Right ventricle myocardium superior (tissue), 1 donor: ENCODE results near the gene NLRC4. TPM values are rescaled to one million over a fixed set of nuclear protein-coding genes. Genes with fewer than 3 reads are reported as not detected.
"Not testable (repeated sequence)": the region's sequence is repeated elsewhere in the genome, so short reads cannot be mapped to it uniquely, and the experiment has no call there.

Experiments used
- ATAC-seq: fragments of 200-7000 bp; cut with Tn5 transposase; one replicate; pipeline ENCODE4 v1.9.1; 2020; ENCODE audit warnings: mild to moderate bottlenecking; ENCODE audit not compliant: poor library complexity
- DNase-seq: peaks from one replicate; pipeline ENCODE4 v3.0.0-alpha.2; 2020
- intact Hi-C: fragments of 100-400 bp; cut with DNase I; formaldehyde crosslinking; loops from one replicate; pipeline ENCODE4 v1.11.2; 2022
- total RNA-seq: library from RNA; stranded (reverse); fragmentation: NEBNext Ultra II Directional; extraction: Animal tissue kit (Norgen Biotek cat#: 25700); gene quantifications from one replicate; pipeline ENCODE4 v1.2.1, GENCODE V29; 2021
- donor health status: DM: no; HTN: yes; CAD: no; lungs with severe emphysema.

NLRC4 gene
- total RNA-seq, 1 donor from 2014 or later: 1.1 TPM

DNA sequence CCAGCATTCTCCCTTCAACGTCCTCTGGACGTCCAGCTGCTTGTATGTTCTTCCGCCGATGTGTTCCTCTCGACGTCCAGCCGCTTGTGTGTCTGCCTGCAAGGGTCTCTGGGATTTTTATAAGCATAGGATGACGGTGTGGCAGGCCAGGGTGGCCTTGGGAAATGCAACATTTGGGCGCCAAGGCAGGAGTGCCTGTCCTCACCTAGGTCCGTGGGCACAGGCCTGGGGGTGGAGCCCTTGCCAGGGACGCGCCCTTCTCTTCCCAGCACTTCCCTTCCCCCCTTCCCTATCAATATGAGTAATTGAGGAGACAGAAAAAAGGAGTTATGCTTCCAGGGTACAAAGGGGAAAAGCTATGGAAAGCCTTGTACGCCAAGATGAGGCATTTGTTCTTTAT is 6.4 kb downstream of the NLRC4 start:
- intact Hi-C loops: no loop called here

DNA sequence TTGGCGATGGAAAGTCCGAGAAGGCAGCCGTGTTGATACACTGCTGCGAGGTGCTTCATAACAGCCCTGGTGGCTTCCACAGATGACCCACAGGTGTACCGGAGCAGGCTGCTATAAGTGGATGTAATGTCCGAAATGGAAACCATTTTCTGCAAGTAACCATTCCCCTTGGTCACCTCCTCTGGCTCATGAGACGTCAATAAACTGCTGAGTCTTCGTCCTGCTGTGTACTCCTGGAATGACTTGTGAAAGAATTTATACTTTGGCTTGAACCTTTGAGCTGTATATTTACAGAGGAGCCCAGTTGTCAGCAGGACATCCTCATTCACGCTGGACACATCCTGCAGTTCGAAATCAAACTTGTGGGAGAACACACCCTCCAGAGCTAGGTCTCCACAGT is 14.4 kb downstream of the NLRC4 start:
- ATAC-seq (no peak), DNase-seq (no peak)
- intact Hi-C loops: no loop called here

More for the DNA sequence above, 6.4 kb downstream of the NLRC4 start:
- DNase-seq (no peak), ATAC-seq (no peak)

DNA sequence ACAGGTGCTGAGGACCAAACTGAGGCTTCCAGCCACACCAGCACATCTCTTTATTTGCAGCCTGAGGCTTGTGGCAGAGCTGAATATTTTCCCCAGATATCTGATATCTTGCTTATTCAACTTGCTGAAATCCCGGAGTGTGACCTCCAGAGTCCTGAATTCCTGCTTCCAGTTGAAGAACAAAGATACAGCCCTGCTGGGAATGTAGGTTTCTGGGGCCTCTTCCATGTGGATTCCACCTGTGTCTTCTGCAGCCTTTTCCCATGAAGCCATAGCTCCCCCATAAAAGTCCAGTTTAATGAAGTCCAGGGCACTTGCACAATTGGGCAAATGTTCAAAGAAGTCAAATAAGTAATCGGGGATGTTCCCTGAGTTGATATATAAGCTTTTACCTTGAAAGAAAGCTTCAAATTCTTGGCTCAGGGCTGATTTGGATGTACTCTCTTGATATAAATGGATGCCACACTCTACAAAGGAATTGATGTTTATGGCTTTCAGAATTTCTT is 14.9 kb downstream of the NLRC4 start:
- DNase-seq (no peak), ATAC-seq (no peak)

GRCh38 chr2:32248299-32248698 is 16.4 kb downstream of the NLRC4 start:
- ATAC-seq (no peak), DNase-seq (no peak)
- intact Hi-C loops: no loop called here

More for the DNA sequence above, 14.9 kb downstream of the NLRC4 start:
- intact Hi-C loops: no loop called here

- intact Hi-C loops: no loop called here
- ATAC-seq (no peak), DNase-seq (no peak)
Measured at GRCh38 chr2:32246911-32247310, 17.8 kb downstream of the NLRC4 start.

DNA sequence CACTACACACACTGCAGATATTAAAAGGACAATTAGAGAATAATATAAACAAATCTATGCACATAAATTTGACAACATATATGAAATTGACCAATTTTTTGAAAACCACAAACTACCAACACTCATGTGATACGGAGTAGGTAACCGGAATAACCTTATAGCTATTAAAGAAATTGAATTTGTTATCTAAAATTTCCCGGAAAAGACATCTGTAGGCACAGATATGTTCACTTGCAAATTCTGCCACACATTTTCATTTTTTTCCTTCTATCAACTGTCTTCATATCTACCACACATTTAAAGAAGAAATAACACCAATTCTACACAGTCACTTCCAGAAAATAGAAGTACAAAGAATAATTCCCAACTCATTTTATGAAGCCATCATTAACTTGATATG is 22.4 kb downstream of the NLRC4 start:
- intact Hi-C loops: no loop called here
- no peak for ATAC-seq
- no peak for DNase-seq

DNA sequence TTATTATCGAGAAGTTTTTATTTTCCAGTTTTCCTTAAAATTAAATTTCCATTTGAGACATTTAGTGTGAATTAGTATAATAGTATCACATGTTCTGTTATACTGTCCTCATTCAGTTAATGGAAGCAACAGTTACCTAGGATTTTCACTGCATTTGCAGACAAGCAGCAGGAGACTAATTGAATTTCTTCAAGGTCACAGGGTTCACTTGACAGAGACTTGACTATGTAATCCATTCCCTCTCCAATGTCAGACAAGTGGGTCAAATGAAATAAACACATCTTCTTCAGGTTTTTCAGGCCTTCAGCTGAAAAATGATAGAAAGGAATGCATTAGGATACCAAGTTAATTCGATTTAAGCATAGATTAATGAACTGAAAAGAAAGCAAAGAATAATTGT is 26.7 kb downstream of the NLRC4 start:
- intact Hi-C loops: no loop called here
- no peak for DNase-seq

DNA sequence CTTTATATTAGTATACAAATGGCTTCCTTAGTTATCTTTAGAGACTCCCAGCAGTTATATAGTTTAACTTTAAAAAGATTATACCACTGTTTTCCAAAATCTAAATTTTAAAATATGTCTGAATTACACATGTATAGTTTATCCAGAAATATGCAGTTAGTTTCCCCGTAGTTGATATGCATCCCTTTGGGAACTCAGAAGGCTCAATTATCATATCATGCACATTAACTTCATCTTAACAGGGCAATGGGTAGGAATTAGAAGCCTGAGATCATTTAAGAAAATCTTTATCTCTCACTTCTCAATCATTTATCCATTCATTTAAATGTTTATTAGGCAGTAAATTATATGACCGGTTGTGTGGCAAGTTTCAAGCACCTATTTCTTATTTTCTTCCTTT is 27.2 kb downstream of the NLRC4 start:
- DNase-seq (no peak), ATAC-seq (no peak)
- intact Hi-C loops: no loop called here

More for the DNA sequence above, 26.7 kb downstream of the NLRC4 start:
- no peak for ATAC-seq

GRCh38 chr2:32235315-32235714 is 29.4 kb downstream of the NLRC4 start:
- DNase-seq (no peak), ATAC-seq (no peak)
- intact Hi-C loops: no loop called here

DNA sequence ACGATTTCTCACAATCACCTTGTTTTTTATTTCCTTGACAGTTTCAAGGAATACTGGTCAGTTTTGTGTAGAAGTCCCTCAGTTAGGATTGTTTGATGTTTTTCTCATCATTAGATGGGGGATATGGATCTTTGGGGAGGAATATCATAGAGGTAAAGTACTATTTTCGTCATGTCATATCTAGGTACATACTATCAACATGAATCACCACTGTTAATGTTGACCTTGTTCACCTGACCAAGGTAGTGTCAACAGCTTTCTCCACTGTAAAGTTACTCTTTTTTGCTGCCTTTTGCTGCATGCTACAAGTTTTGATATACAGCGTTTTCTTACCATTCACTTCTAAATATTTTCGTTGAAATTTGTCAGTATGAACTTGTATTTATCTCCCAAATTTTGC is 32.7 kb downstream of the NLRC4 start:
- ATAC-seq: no peak
- no peak for DNase-seq
- intact Hi-C loops: no loop called here

- intact Hi-C loops: no loop called here
- DNase-seq (no peak), ATAC-seq (no peak)
Measured at GRCh38 chr2:32229635-32230034, 35.1 kb downstream of the NLRC4 start.

DNA sequence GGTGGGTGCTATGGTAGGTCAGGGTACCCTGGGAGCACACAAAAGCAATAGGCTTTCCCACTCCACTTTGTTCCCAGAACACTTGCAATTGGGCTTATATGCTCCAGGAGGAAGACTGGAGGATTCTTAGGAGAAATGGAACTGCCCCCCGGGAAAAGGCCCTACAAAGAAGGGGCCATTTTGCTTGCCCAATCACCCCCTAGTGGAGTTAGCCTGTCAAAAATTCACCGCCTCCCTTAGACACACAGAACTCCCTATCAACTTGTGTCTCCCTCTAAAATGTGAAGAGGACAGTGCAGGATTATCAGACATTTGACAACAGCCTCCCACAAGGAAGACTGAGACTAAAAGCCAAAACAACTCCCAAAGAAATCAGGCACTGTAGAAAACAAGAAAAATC is 36.5 kb downstream of the NLRC4 start:
- no peak for ATAC-seq
- DNase-seq: no peak
- intact Hi-C loops: no loop called here

- DNase-seq (no peak), ATAC-seq (no peak)
- intact Hi-C loops: no loop called here
Measured at GRCh38 chr2:32227492-32227891, 37.2 kb downstream of the NLRC4 start.

DNA sequence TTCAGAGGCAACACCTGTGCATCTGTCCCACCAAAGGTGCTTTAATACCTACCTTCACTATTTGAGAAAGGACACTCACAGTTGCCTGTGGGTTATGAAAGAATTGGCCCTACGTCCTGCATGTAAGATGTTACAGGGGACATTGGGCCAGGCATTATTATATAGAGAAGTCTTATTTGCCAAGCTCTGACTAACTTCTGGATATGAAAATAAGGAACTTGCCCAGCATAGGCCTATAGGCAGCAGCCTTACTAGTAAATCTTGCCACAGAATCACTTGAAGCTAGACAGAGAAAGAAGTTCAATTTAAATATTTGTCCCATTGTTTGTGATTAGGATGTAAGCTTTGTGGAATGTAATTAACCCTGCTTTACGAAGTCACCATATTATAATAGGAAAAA is 41.7 kb downstream of the NLRC4 start:
- DNase-seq (no peak), ATAC-seq (no peak)
- intact Hi-C loops: no loop called here

GRCh38 chr2:32220445-32220844 is 44.2 kb downstream of the NLRC4 start:
- ATAC-seq (no peak), DNase-seq (no peak)
- intact Hi-C loops: no loop called here

- ATAC-seq (no peak), DNase-seq (no peak)
- intact Hi-C loops: no loop called here
Measured at GRCh38 chr2:32212295-32212694, 52.4 kb downstream of the NLRC4 start.

- ATAC-seq (no peak), DNase-seq (no peak)
- intact Hi-C loops: no loop called here
Measured at GRCh38 chr2:32210767-32211408, 53.8 kb downstream of the NLRC4 start.

DNA sequence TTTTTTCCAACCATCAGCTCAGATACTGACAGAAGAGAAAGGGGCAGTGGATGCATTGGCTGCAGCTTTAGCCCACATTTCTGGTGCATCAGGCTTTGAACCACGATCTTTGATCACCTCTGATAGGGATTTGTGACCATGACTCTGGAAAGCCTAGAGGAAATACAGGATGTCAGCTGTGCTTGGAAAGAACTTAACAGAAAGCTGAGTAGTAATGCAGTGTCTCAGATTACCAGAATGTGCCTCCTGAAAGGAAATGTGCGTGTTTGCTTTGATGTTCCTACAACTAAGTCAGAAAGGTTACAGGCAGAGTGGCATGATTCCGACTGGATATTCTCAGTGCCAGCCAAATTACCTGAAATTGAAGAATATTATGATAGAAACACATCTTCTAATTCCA is 61.3 kb downstream of the NLRC4 start:
- ATAC-seq: not testable (repeated sequence)

DNA sequence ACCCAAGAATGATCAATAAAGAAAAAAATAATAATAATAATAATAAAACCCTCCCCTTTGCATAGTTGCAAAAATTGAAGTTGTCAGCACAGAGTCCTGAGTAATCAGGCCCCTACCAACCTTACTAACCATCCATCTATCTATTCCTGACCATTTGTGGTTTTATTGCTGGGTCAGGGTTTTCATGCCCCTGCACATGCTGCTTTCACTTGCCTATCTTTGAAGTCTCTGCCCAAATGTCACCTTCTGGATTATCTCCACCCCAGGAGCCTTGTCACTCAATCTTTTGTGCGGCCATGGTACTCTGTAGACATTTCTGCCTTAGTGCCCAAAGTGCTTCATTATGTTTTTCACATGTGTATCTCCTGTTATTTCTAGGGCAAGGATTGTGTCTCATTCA is 63.9 kb downstream of the NLRC4 start:
- no peak for DNase-seq
- no peak for ATAC-seq
- intact Hi-C loops: no loop called here

More for the DNA sequence above, 61.3 kb downstream of the NLRC4 start:
- DNase-seq, intact Hi-C loops: not testable (repeated sequence)

DNA sequence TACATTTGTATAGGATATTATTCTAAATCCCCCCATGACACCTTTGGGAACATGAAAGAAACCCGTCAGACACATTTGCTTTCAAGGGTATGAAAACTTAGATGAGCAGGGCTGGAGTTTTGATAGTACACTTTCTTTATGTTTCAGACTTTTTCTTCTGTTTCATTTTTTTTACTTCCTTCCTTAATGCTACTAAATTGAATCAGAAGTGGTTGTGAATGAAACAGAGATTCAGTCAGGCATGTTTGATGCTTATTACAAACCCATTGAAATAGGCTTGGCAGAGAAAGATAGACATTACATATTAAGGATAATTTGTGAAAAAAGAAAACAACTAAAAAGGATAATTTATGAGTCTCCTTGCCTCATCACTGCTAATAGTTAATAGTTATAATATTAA is 72.3 kb downstream of the NLRC4 start:
- intact Hi-C loops: no loop called here

GRCh38 chr2:32189011-32189410 is 75.7 kb downstream of the NLRC4 start:
- DNase-seq (no peak), ATAC-seq (no peak)
- intact Hi-C loops: no loop called here

More for the DNA sequence above, 72.3 kb downstream of the NLRC4 start:
- ATAC-seq (no peak), DNase-seq (no peak)
